ENCODE results near the gene EHMT1.
A peak's percentile ranks its signal among the peaks of the same experiment; 100 is the strongest.

The EHMT1 gene

GRCh38 chr9:137866226-137867141 is 247.7 kb downstream of the EHMT1 start:
- peak; percentile 44 for DNase-seq (ENCODE audit: low spot score)
- TF ChIP-seq, protein P1, sequence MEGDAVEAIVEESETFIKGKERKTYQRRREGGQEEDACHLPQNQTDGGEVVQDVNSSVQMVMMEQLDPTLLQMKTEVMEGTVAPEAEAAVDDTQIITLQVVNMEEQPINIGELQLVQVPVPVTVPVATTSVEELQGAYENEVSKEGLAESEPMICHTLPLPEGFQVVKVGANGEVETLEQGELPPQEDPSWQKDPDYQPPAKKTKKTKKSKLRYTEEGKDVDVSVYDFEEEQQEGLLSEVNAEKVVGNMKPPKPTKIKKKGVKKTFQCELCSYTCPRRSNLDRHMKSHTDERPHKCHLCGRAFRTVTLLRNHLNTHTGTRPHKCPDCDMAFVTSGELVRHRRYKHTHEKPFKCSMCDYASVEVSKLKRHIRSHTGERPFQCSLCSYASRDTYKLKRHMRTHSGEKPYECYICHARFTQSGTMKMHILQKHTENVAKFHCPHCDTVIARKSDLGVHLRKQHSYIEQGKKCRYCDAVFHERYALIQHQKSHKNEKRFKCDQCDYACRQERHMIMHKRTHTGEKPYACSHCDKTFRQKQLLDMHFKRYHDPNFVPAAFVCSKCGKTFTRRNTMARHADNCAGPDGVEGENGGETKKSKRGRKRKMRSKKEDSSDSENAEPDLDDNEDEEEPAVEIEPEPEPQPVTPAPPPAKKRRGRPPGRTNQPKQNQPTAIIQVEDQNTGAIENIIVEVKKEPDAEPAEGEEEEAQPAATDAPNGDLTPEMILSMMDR (IDR thresholded peaks at IDR 0.05; ENCODE audit: extremely low read depth, missing control alignments) = no peak

GRCh38 chr9:137870432-137870831 is 251.6 kb downstream of the EHMT1 start:
- no peak for DNase-seq (ENCODE audit: low spot score)
- TF ChIP-seq, protein P1 (IDR thresholded peaks at IDR 0.05; ENCODE audit: extremely low read depth, missing control alignments) = no peak

DNA sequence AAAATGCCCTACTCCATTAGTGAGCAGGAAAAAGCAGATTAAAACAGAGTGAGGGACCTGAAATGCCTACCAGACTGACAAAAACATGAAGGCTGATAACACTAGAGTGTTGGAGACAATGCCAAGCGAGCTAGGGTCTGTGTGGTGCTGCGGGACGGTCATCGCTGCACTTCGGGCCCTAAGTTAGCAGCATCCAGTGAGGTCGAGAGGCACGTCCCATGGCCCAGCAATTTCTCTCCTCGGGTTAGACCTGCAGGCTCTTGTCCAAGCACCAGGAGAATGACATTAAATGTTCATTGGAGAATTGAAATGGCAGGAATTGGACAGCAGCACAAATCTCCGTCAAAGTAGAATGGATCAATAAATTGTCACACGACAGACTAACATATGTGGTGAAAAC is 253.5 kb downstream of the EHMT1 start:
- no peak for DNase-seq (ENCODE audit: low spot score)
- TF ChIP-seq, protein P1 (IDR thresholded peaks at IDR 0.05; ENCODE audit: extremely low read depth, missing control alignments) = no peak

DNA sequence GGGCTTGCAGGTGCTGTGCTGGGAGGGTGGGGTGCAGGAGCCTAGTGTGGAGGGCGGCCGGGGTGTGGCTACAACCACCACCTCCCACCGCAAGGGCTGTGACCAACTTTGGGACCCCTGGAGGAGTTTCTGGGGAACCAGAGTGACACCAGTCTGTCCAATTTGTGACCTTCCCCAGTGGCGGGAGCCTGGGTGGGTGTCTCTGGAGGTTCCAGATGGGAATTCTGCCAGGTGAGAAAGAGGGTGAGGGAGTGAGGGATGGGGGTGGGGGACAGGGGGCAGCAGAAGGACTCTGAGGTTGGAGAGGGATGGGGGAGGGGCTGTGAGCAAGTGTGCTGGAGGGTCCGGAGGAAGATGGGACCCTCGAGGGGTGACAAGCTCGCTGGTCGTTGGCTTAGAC is 254.6 kb downstream of the EHMT1 start:
- TF ChIP-seq, protein P1 (IDR thresholded peaks at IDR 0.05; ENCODE audit: extremely low read depth, missing control alignments) = no peak
- no peak for DNase-seq (ENCODE audit: low spot score)

DNA sequence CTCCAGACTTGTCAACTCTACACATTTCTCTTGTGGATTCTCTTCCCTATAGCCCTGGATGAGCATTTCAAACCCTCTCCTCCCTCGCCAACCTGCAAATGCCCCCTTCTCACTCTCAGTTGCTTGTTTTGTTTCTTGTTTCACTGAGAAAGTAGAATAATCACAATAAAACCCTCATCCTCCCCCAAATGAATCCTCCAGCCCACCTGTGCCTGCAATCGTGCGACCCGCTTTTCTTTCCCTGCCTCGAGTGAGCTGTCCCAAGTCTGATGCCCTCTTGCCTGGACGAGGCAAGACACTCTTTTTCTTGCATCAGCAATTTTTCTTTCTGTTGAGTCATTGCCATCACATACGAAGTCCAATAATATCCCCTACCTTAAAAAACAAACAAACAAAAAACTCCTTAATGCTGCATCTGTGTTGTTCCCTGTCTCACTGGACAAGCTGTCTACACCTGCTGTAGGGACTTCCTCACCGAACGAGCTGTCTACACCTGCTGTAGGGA is 255.1 kb downstream of the EHMT1 start:
- TF ChIP-seq, protein P1 (IDR thresholded peaks at IDR 0.05; ENCODE audit: extremely low read depth, missing control alignments) = no peak
- no peak for DNase-seq (ENCODE audit: low spot score)

DNA sequence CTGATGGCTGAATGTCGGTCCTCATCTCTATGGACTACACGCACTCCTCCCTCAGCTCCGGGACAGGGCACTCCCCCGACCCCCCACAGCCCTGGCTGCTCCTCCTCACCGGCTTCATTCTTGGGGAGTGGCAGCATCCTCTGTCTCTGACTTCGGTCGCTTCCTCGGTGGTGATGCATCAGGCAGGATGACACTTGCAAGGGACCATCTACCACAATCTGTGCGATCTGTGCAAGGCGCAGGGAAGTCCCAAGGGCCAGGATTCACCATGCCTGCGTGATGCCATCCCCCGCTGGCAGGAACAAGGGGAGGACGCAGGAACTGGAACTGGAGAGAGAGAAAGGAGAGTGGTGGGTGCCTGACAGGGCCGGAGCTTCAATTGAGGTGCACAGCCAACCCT is 256.5 kb downstream of the EHMT1 start:
- TF ChIP-seq, protein P1 (IDR thresholded peaks at IDR 0.05; ENCODE audit: extremely low read depth, missing control alignments) = no peak
- DNase-seq (ENCODE audit: low spot score) = no peak

GRCh38 chr9:137875846-137876245 is 257.0 kb downstream of the EHMT1 start:
- TF ChIP-seq, protein P1 (IDR thresholded peaks at IDR 0.05; ENCODE audit: extremely low read depth, missing control alignments) = no peak
- peak; percentile 10 for DNase-seq (ENCODE audit: low spot score)
